ENCODE results near the gene NAB2. TPM values are rescaled to one million over a fixed set of nuclear protein-coding genes. Genes with fewer than 3 reads are reported as not detected.

The NAB2 gene, protein sequence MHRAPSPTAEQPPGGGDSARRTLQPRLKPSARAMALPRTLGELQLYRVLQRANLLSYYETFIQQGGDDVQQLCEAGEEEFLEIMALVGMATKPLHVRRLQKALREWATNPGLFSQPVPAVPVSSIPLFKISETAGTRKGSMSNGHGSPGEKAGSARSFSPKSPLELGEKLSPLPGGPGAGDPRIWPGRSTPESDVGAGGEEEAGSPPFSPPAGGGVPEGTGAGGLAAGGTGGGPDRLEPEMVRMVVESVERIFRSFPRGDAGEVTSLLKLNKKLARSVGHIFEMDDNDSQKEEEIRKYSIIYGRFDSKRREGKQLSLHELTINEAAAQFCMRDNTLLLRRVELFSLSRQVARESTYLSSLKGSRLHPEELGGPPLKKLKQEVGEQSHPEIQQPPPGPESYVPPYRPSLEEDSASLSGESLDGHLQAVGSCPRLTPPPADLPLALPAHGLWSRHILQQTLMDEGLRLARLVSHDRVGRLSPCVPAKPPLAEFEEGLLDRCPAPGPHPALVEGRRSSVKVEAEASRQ
- total RNA-seq = 1 to 10 TPM; 8.6 TPM

DNA sequence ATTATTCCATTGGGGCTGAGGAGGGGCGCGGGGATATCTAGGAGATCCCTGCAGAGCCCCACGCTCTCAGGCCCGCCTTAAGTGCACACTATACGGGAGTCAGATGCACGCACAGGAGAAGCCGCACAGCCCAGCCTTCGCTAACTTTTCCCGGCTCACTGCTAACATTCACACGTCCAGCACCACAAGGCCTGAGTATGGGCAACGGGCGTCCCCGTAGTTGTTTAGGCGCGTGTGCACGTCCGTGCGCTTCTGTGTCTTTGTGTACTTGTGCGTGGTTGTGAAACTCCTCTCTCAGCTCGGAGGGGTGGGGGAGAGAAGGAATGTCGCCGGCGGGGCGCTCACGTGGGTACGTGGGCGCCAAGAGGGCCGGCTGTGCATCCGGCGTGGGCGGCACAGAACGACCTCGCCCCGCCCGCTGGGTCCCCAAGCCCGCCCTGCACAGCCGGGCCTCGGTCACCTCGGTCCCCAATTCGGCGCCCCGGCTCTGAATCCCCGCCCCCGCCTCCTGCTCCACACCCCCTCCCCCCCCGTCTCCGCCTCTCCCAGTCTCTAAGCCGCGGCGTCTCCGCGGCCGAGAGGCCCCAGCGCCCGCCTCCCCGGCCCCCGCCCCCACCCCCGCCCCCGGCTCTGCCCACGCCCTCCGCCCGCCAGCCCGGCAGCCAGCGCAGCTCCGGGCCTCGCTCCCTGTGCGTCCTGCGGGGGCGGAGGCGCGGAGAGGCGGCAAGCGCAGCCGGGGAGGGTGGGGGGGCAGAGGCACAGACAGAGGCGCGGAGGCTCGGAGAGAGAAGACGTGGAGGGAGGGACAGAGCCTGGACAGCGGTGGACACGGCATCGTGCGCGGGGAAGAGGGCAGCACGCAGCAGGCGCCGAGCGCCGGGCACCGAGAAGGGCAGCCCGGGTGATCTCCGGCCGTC, at the start of gene NAB2:
NAB2 (plus strand) TSS at position 761 of the 917 bp plus-strand sequence. CDS start 158 bp downstream, outside the sequence.

DNA sequence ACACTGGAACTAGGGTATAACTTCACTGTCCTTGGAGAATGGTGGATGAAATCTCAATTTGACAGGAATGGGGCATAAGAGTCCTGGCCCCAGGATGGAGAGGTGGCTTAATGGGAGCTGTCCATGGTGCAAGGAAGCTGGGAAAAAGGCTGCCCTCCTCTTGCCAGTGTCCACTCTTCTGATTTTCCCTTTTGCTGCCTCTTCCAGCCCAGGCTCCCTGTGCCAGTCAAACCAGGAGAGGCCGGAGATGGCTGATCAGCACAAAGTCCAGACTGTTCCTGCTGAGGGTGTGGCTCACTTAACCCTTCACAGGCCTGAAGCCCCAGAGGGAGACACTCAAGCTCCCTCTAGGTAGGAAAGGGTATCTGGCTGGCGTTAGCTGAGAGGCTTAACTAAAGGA, 39.0 kb upstream of the NAB2 start, which contains the start of gene MYO1A:
MYO1A (minus strand) TSS at position 240 of the 400 bp plus-strand sequence. CDS start 1,806 bp downstream, outside the sequence.

GRCh38 chr12:57078519-57079404, 10.2 kb upstream of the NAB2 start, which contains the start of gene NEMP1:
NEMP1 (minus strand) TSS chr12:57078791; CDS start chr12:57078745, 46 bp downstream.

DNA sequence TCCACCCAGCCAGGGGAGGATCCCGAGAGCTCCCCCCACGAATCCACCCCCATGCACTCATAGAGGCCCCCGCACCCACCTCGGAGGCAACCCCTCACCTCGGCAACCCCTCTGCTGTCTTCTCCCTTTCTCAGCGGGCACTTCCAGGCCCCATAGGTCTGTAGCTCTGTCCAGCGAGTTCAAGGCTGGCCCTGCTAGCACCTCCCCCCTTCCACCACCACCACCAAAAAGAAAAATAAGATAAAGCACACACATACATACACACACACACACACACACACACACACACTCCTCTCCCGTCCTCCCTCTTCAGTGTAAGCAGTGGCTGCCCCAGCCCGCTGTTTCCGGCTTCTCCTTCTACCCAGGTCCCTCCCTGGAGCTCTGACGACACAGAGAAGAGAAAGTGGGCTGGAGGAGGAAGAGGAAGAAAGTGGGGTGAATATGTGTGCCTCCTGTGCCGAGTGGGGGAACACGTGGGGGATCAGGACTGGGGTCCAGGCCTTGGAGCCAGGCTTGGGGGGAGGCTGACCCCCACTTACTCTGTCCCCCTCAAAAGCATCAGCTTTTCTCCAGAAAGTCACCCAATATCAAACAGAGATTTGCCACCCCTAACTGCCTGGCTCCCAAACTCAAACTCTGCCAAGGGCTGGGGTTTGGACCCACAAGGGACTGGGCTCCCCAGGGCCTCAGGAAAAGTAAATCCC, 22.3 kb downstream of the NAB2 start, which contains the start of gene STAT6:
STAT6 (minus strand) TSS at position 332 of the 704 bp plus-strand sequence. CDS start 3,084 bp downstream, outside the sequence.

GRCh38 chr12:57127726-57128518, 39.0 kb downstream of the NAB2 start, which contains the start of gene LRP1:
LRP1 (plus strand) TSS chr12:57128483; CDS start chr12:57128965, 482 bp downstream.

Other genes starting within 250 kb of the NAB2 start
- not detected for gene SDR9C7, start 154.7 kb upstream of the NAB2 start, total RNA-seq
- under 1 TPM; 0.22 to 0.28 TPM for gene RDH16, start 131.5 kb upstream of the NAB2 start, total RNA-seq
- 1 to 10 TPM; 8.6 to 9.1 TPM for gene ZBTB39, start 82.6 kb upstream of the NAB2 start, total RNA-seq
- not detected for gene TAC3, start 72.6 kb upstream of the NAB2 start, total RNA-seq
- gene MYO1A, start 39.0 kb upstream of the NAB2 start, total RNA-seq = 1 to 10 TPM in 1 of 2 experiments, under 1 TPM in 1; 0.43 to 1.2 TPM
- gene NEMP1, start 10.3 kb upstream of the NAB2 start, total RNA-seq = 10 to 100 TPM; 43.9 to 45.3 TPM
- gene STAT6, start 22.2 kb downstream of the NAB2 start, total RNA-seq = 100 to 1,000 TPM; 256 to 266 TPM
- gene LRP1, start 39.4 kb downstream of the NAB2 start, total RNA-seq = 1 to 10 TPM; 1.3 to 1.6 TPM
- gene LRP1-AS, start 58.5 kb downstream of the NAB2 start, total RNA-seq = not detected
- under 1 TPM; 0.29 to 0.43 TPM for gene NXPH4, start 127.7 kb downstream of the NAB2 start, total RNA-seq
- 100 to 1,000 TPM; 171 to 176 TPM for gene SHMT2, start 140.6 kb downstream of the NAB2 start, total RNA-seq
- gene STAC3, start 162.1 kb downstream of the NAB2 start, total RNA-seq = 1 to 10 TPM; 3.5 to 4.7 TPM